SK-N-SH (cell line): ENCODE data around the gene FUT2. TPM values are rescaled to one million over a fixed set of nuclear protein-coding genes. Genes with fewer than 3 reads are reported as not detected.

ENCODE experiments used
- CTCF ChIA-PET: fragments of 300-600, 350-600 bp; formaldehyde crosslinking; extraction: SDS; loops from one replicate; lab custom pipeline; 2021; lab: Yijun Ruan, JAX
- POLR2A ChIA-PET: fragments of 350-600 bp; sonication (Branson Sonifier 250); formaldehyde crosslinking; extraction: SDS; loops from one replicate; lab custom pipeline; 2020; ENCODE audit warnings: antibody characterized with exemption, inconsistent platforms; lab: Yijun Ruan, JAX
- DNase-seq: peaks from one replicate; pipeline ENCODE4 v3.0.0; 2012
- H2AFZ ChIP-seq: fragments of 200-600 bp; sonication (generic); 2 replicates; pipeline ENCODE4 v1.8.1; 2016; ENCODE audit warnings: antibody characterized with exemption, mild to moderate bottlenecking, low read depth
- H3F3A ChIP-seq: fragments of 200-600 bp; sonication (generic); replicated peaks from 2 replicates; pipeline ENCODE3; 2016; ENCODE audit warnings: antibody characterized with exemption, mild to moderate bottlenecking; ENCODE audit not compliant: insufficient read depth
- H3K27ac ChIP-seq, 2 experiments: fragments of 200-500 bp in 1 of 2; fragments of 200-600 bp in 1 of 2; sonication (Bioruptor generic) in 1 of 2; sonication (generic), shearing (Covaris generic) in 1 of 2; 2 replicates each; pipeline versions ENCODE4 v1.5.1 to v1.6.1; 2014 to 2016; ENCODE audit warnings: low read depth in 2 of 2, inconsistent platforms in 1 of 2, low read length in 1 of 2, mild to moderate bottlenecking in 1 of 2, mixed read lengths in 1 of 2
- H3K27me3 ChIP-seq: fragments of 200-600 bp; sonication (generic), shearing (Covaris generic); 2 replicates; pipeline ENCODE4 v1.6.1; 2016; ENCODE audit warnings: mixed run types; ENCODE audit not compliant: insufficient read depth
- H3K36me3 ChIP-seq, 2 experiments: fragments of 200-500 bp in 1 of 2; fragments of 200-600 bp in 1 of 2; sonication (Bioruptor generic) in 1 of 2; sonication (generic) in 1 of 2; replicated peaks in 1 of 2; 2 replicates each; pipeline versions ENCODE3 to v1.5.1; 2014 to 2016; ENCODE audit warnings: low read length in 1 of 2, mild to moderate bottlenecking in 1 of 2; ENCODE audit not compliant: insufficient read depth in 2 of 2, control insufficient read depth in 1 of 2
- H3K4me1 ChIP-seq, 2 experiments: fragments of 200-500 bp in 1 of 2; fragments of 200-600 bp in 1 of 2; sonication (Bioruptor generic) in 1 of 2; sonication (generic), shearing (Covaris generic) in 1 of 2; 2 replicates each; pipeline versions ENCODE4 v1.5.1 to v1.6.1; 2014 to 2016; ENCODE audit warnings: low read depth in 1 of 2, low read length in 1 of 2, mixed run types in 1 of 2; ENCODE audit not compliant: insufficient read depth in 2 of 2, control insufficient read depth in 1 of 2
- H3K4me2 ChIP-seq: fragments of 200-600 bp; sonication (generic), shearing (Covaris generic); 2 replicates; pipeline ENCODE4 v1.6.1; 2017; ENCODE audit warnings: mixed run types
- H3K4me3 ChIP-seq, 2 experiments: fragments of 200-500 bp in 1 of 2; fragments of 200-600 bp in 1 of 2; sonication (Bioruptor generic) in 1 of 2; sonication (generic), shearing (Covaris generic) in 1 of 2; 2 replicates each; pipeline versions ENCODE4 v1.5.1 to v1.8.1; 2014 to 2016; ENCODE audit warnings: low read depth in 2 of 2, inconsistent platforms in 1 of 2, low read length in 1 of 2, mild to moderate bottlenecking in 1 of 2, mixed read lengths in 1 of 2, moderate library complexity in 1 of 2
- H3K79me2 ChIP-seq: fragments of 200-600 bp; sonication (generic); 2 replicates; pipeline ENCODE4 v1.8.1; 2017; ENCODE audit warnings: mild to moderate bottlenecking; ENCODE audit not compliant: insufficient read depth
- H3K9ac ChIP-seq: fragments of 200-600 bp; sonication (generic); 2 replicates; pipeline ENCODE4 v1.6.1; 2017; ENCODE audit warnings: mixed run types
- H3K9me2 ChIP-seq: fragments of 200-600 bp; sonication (generic); 2 replicates; pipeline ENCODE4 v1.6.1; 2017; ENCODE audit warnings: mixed run types
- H3K9me3 ChIP-seq: fragments of 200-600 bp; sonication (generic); 2 replicates; pipeline ENCODE4 v1.6.1; 2017; ENCODE audit warnings: mixed run types, mild to moderate bottlenecking, moderate library complexity
- H4K20me1 ChIP-seq: fragments of 200-600 bp; sonication (generic); 2 replicates; pipeline ENCODE4 v1.6.1; 2017; ENCODE audit warnings: mild to moderate bottlenecking, mixed run types; ENCODE audit not compliant: insufficient read depth
- CHD2 ChIP-seq: fragments of 150-350 bp; IDR thresholded peaks from 2 replicates; pipeline ENCODE4 v1.6.1; 2018; ENCODE audit warnings: low read length; ENCODE audit not compliant: partially characterized antibody
- EZH2phosphoT487 ChIP-seq: fragments of 200-600 bp; sonication (generic); IDR thresholded peaks from 2 replicates; pipeline ENCODE4 v1.6.1; 2017; ENCODE audit warnings: low read depth, mixed run types, mild to moderate bottlenecking, antibody characterized with exemption, moderate library complexity, borderline replicate concordance
- FOXM1 ChIP-seq: IDR thresholded peaks from 2 replicates; pipeline ENCODE4 v1.4.0; 2012; ENCODE audit warnings: low read depth, mild to moderate bottlenecking
- GABPA ChIP-seq: IDR thresholded peaks from 2 replicates; pipeline ENCODE4 v1.4.0; 2012; ENCODE audit warnings: low read depth, mild to moderate bottlenecking
- GATA2 ChIP-seq: sonication (generic); formaldehyde crosslinking; IDR thresholded peaks from 2 replicates; pipeline ENCODE4 v1.5.0; 2020; ENCODE audit warnings: mild to moderate bottlenecking, missing genetic modification reagents
- JUND ChIP-seq: IDR thresholded peaks from 2 replicates; pipeline ENCODE4 v1.4.0; 2012
- MEF2A ChIP-seq: IDR thresholded peaks from 2 replicates; pipeline ENCODE4 v1.4.0; 2012; ENCODE audit warnings: low read depth, borderline replicate concordance
- MXI1 ChIP-seq: IDR thresholded peaks from 2 replicates; pipeline ENCODE4 v1.6.1; 2012; ENCODE audit warnings: mild to moderate bottlenecking, low read depth, low read length, improper control_type of control experiment
- NRF1 ChIP-seq: IDR thresholded peaks from 2 replicates; pipeline ENCODE4 v1.6.1; 2012; ENCODE audit warnings: low read depth, mild to moderate bottlenecking, low read length
- POLR2AphosphoS5 ChIP-seq: IDR thresholded peaks from 2 replicates; pipeline ENCODE4 v1.6.1; 2012; ENCODE audit warnings: low read depth, low read length
- RAD21 ChIP-seq: IDR thresholded peaks from 2 replicates; pipeline ENCODE4 v1.6.1; 2012; ENCODE audit warnings: mild to moderate bottlenecking, low read length
- RCOR1 ChIP-seq: fragments of 150-350 bp; IDR thresholded peaks from 2 replicates; pipeline ENCODE4 v1.6.1; 2017; ENCODE audit warnings: antibody characterized with exemption, low read length
- RFX5 ChIP-seq: IDR thresholded peaks from 2 replicates; pipeline ENCODE4 v1.6.1; 2012; ENCODE audit warnings: mild to moderate bottlenecking, improper control_type of control experiment, low read length
- SIN3A ChIP-seq: IDR thresholded peaks from 2 replicates; pipeline ENCODE4 v1.6.1; 2012; ENCODE audit warnings: low read depth, mild to moderate bottlenecking, low read length, moderate library complexity, borderline replicate concordance
- SMC3 ChIP-seq: IDR thresholded peaks from 2 replicates; pipeline ENCODE4 v1.6.1; 2012; ENCODE audit warnings: low read depth, low read length, improper control_type of control experiment
- TAF1 ChIP-seq: IDR thresholded peaks from 2 replicates; pipeline ENCODE4 v1.6.1; 2012; ENCODE audit warnings: low read depth, mild to moderate bottlenecking, low read length, moderate library complexity, borderline replicate concordance
- TCF12 ChIP-seq: IDR thresholded peaks from 2 replicates; pipeline ENCODE4 v1.4.0; 2012
- YY1 ChIP-seq: IDR thresholded peaks from 2 replicates; pipeline ENCODE4 v1.4.0; 2012; ENCODE audit warnings: low read depth, mild to moderate bottlenecking
- ZBTB33 ChIP-seq: IDR thresholded peaks from 2 replicates; pipeline ENCODE4 v1.4.0; 2012; ENCODE audit warnings: low read depth, borderline replicate concordance
- WGBS: methylation state at CpG from one replicate; pipeline ENCODE4 v1.1.6; 2017; ENCODE audit warnings: low lambda C conversion rate; 5-methylcytosine and 5-hydroxymethylcytosine counted together
- polyA plus RNA-seq, 3 experiments: library from polyadenylated mRNA; depleted of rRNA; stranded (reverse); fragments of >200 nt; gene quantifications; 2 replicates each; pipeline ENCODE4 v1.2.3, GENCODE V29; 2012
- TF ChIP-seq, protein P1 (sequence below): IDR thresholded peaks from 2 replicates; pipeline ENCODE4; 2012
- TF ChIP-seq, protein P2 (sequence below): IDR thresholded peaks from 2 replicates; pipeline ENCODE4 v1.4.0; 2012; ENCODE audit warnings: low read depth
- TF ChIP-seq, protein P3 (sequence below): IDR thresholded peaks from 2 replicates; pipeline ENCODE4 v1.4.0; 2012; ENCODE audit warnings: low read depth, borderline replicate concordance
- TF ChIP-seq, protein P4 (sequence below): fragments of 150-350 bp; IDR thresholded peaks from 2 replicates; pipeline ENCODE4 v1.6.1; 2017; ENCODE audit warnings: antibody characterized with exemption, low read length, low read depth, borderline replicate concordance

FUT2 gene
- polyA plus RNA-seq, 1 of the 3 experiments (the other 2 are of a cell fraction) = not detected

DNA sequence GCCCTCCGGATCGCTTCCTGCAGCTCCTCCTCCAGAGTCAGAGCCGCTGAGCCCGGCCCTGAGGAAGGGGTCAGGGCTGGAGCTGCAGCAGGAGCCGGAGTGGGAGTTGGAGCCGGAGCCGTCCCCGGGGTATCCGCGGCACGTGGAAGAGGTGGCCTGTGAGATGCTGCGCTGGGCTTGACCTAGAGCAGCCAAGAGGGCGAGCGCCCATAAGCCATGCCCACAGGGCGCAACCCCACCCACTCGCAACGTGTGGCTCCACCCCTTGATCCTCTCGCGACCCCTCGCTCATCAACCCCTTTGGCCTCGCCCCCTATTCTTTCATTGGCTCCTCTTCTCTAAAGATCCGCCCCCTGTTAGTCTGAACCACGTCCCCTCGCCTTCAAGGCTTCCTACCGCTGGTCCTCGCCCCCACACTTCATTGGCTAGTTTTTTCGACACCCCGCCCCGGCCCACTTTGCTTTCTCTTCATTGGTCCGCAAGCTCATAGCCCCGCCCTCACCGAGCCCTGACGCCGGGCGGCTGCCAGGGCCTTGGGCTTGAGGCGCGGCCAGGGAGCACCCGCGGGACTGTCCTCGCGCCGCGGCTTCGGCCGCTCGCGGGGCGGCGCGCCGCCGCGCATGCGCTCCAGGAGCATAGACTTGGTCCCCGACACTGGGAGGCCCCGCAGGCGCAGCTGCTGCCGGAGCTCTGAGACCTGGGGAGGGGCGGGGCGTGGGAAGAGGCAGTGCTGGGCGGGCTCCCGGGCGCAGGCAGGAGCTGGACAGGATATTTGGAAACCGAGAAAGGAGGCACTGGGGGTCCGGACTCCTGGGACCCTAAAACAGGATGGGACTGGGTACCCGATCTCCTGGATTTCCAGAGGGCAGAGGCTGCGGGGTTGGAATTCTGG, 18.3 kb downstream of the FUT2 start (continued):
- TF ChIP-seq GABPA = no peak
- TF ChIP-seq MXI1 = peak; percentile 75
- no peak; the same call in 1 of the 2 replicates for TF ChIP-seq TAF1
- TF ChIP-seq RFX5 = peak; percentile 84
- TF ChIP-seq, protein P1, sequence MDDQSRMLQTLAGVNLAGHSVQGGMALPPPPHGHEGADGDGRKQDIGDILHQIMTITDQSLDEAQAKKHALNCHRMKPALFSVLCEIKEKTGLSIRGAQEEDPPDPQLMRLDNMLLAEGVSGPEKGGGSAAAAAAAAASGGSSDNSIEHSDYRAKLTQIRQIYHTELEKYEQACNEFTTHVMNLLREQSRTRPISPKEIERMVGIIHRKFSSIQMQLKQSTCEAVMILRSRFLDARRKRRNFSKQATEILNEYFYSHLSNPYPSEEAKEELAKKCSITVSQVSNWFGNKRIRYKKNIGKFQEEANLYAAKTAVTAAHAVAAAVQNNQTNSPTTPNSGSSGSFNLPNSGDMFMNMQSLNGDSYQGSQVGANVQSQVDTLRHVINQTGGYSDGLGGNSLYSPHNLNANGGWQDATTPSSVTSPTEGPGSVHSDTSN = no peak; the same call in 1 of the 2 replicates
- TF ChIP-seq, protein P2, sequence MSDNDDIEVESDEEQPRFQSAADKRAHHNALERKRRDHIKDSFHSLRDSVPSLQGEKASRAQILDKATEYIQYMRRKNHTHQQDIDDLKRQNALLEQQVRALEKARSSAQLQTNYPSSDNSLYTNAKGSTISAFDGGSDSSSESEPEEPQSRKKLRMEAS = peak; percentile 27; the same call in 1 of the 2 replicates
- TF ChIP-seq, protein P3, sequence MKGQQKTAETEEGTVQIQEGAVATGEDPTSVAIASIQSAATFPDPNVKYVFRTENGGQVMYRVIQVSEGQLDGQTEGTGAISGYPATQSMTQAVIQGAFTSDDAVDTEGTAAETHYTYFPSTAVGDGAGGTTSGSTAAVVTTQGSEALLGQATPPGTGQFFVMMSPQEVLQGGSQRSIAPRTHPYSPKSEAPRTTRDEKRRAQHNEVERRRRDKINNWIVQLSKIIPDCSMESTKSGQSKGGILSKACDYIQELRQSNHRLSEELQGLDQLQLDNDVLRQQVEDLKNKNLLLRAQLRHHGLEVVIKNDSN = no peak
- TF ChIP-seq RAD21 = no peak; the same call in 1 of the 2 replicates
- peak; percentile 97 for TF ChIP-seq NRF1
- no peak for TF ChIP-seq MEF2A
- TF ChIP-seq GATA2 (CRISPR knock-in tag) = no peak

DNA sequence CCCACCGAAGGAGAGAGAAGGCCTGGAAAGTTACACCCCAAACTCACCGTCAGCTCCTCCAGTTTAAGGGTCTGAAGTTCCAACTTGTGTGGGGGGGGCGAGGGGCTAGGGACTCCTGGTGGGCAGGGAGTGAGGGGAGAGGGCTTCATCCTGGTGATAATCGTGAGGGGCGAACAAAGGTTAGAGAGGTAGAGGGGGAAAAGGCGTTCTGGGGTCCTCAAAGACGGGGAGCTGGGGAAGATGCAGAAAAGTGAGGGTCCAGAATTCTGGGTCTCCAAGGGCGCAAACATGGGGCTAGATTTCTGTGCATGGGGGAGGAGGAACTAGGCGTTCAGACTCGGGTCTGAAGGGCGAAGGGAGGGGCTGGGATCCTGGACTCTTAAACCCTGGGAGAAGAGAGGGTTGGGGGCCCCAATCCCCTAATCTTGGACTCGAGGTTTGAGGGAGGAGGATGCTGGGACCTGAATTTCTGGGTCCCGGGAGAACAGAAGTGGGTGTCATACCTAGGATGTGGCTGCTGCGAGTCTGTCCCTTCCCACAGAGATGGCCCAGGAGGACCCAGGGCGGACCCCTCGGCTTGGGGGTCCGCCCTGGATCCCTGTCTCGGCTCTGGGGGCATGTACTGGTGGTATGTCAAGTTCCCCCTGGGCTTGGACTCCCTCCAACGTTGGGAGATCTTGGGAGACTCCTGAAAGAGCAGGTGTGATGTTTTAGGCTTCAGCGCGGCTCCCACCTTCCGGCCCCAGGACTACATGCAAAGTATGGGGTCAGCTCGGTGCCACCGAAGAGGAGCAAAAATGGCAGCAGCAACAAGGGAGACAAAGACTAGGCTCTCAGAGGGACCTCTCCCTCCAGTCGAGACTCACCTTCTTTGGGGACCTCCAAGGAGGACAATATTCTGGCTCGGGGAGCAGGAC, 19.2 kb downstream of the FUT2 start:
- Histone ChIP-seq H3K4me2 (peak overlapping the region; percentile 95), H3K27me3 (no peaks in the 10 kb centered on the region), H3K9me2 (no peaks in the 10 kb centered on the region), H3K36me3 (no peaks in the 10 kb centered on the region), H4K20me1 (no peaks in the 10 kb centered on the region), H3K9ac (peak overlapping the region; percentile 82), H3K4me3 (peak overlapping the region; percentile 55 to 78), H3K9me3 (no peaks in the 10 kb centered on the region), H3K79me2 (peaks cover 17% of the 10 kb centered on the region), H2AFZ (peak overlapping the region; percentile 81; the same call in 1 of the 2 replicates), H3K27ac (peak overlapping the region; percentile 77 to 85), H3K4me1 (peaks cover 8 to 30% of the 10 kb centered on the region in 2 experiments; a peak in 2 of 4 replicates), H3F3A (peaks cover 4% of the 10 kb centered on the region)
- no peak for DNase-seq
- ChIA-PET POLR2A (interaction anchor here (0.6 kb wide), 1 partner anchor 158 kb away, joined by 3 read pairs; no protein-coding TSS in a partner anchor), CTCF (interaction anchor here (1.4 to 4.5 kb wide), 5 partner anchors 24 to 72 kb away, joined by 4 to 30 read pairs (median 9); partner anchors contain the start of gene CA11)
- 68% methylated on average over 23 of the region's 26 CpGs for WGBS
- TF ChIP-seq POLR2AphosphoS5 (no peak), SIN3A (no peak), YY1 (no peak), FOXM1 (no peak), GATA2 (CRISPR knock-in tag) (no peak), MXI1 (no peak), RCOR1 (no peak), EZH2phosphoT487 (no peak), GABPA (no peak), ZBTB33 (no peak), CHD2 (no peak), TCF12 (no peak), JUND (no peak), SMC3 (no peak)
- TF ChIP-seq, protein P3 = no peak
- TF ChIP-seq, protein P4, sequence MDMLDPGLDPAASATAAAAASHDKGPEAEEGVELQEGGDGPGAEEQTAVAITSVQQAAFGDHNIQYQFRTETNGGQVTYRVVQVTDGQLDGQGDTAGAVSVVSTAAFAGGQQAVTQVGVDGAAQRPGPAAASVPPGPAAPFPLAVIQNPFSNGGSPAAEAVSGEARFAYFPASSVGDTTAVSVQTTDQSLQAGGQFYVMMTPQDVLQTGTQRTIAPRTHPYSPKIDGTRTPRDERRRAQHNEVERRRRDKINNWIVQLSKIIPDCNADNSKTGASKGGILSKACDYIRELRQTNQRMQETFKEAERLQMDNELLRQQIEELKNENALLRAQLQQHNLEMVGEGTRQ = no peak
